ENCODE results near the gene KCNA2.
A peak's percentile ranks its signal among the peaks of the same experiment; 100 is the strongest.

The KCNA2 gene

DNA sequence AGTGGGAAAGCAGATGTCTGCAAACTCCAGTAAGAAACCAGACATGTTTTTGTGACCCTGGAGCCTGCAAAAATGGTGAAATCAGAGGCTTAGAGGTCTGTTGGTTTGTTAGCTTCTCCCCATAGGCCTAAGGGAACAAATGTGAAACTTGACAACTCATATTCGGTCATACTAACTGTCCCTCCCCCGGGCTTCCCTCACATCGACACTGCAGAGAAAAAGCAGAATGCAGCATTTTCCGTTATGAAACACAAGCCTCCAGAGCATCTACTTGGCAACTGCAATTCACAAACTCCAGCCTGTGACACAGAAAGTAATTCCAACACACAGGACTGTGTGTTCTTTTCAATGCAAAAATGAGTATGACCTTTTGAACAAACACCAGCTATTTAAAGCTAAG lies 3.7 kb downstream of the KCNA2 start:
- DNase-seq (ENCODE audit: low spot score): peak; percentile 47

- peak; percentile 4 for DNase-seq (ENCODE audit: low spot score)
Measured at GRCh38 chr1:110601332-110601731, 4.8 kb downstream of the KCNA2 start.

DNA sequence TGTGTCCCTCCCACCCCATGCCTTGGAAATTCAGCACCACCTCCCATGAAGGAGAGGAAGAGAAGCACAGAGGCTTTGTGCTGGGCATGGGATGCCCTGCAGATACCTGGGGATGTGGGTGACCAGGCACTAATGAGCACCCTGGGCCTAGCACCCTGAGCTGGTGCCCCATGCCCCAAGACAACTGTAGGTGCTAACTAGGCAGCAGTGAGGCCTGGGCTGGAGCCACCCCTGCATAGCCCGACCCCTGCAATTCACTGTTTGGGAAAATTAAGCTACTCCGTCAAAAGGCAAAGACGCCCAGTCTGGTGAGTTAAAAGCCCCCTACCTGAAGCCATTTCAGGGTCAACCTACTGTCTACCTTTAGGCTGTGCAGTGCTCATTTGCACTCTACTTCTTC lies 5.4 kb downstream of the KCNA2 start:
- DNase-seq (ENCODE audit: low spot score): peak; percentile 17

DNA sequence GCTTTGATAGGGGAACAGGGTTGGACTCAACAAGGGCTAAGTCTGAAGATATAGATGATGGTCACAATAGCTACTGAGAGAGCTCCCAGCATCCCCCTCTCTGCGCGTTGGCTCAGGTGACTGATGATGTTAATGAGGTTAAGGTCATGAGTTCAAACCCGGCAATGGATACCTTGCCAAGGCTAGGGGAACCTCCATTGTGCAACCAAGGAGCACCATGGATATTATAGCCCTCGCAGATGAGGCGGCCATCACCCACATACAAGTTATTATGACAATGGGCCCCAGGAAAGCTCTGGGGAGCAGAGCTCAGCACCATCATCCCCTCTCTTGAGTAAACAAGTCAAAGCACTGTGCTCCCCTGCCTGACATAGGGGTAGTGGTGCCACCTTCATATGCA lies 8.2 kb downstream of the KCNA2 start:
- peak; percentile 34 for DNase-seq (ENCODE audit: low spot score)

DNA sequence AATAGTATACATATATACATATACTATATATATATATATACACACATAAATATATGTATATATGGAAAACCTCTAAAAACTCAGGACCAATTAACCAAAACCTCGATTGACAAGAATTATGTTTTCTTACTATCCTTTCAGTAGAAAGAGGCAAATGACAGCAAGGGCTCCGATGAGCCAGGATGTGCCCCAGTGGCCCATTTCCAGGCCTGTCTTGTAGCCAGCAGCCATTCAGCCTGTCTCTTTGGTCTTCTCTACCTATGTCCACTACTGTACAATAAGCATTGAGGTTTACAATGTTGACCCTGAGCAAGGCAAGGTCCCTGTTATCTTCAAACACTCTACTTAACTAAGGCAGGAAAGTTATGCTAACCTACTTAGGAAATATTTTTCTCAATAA lies 9.8 kb downstream of the KCNA2 start:
- DNase-seq (ENCODE audit: low spot score): no peak

DNA sequence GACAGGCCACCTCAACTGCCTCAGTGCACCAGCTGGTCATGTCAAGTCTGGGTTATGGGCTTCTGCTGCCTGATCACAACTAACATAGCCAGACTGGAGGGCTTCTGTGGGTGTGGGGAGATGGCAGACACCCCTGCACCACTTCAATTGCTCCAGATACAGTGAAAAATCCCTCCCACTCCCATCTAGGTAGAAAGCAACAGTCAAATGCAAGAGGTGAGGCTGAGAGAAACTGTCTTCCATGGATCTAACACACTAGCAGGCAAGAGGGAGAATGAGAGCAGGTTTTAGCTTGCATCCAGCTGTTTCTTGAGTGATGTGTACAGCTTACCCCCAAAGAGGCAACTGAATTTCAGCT lies 10.8 kb downstream of the KCNA2 start:
- DNase-seq (ENCODE audit: low spot score): no peak

DNA sequence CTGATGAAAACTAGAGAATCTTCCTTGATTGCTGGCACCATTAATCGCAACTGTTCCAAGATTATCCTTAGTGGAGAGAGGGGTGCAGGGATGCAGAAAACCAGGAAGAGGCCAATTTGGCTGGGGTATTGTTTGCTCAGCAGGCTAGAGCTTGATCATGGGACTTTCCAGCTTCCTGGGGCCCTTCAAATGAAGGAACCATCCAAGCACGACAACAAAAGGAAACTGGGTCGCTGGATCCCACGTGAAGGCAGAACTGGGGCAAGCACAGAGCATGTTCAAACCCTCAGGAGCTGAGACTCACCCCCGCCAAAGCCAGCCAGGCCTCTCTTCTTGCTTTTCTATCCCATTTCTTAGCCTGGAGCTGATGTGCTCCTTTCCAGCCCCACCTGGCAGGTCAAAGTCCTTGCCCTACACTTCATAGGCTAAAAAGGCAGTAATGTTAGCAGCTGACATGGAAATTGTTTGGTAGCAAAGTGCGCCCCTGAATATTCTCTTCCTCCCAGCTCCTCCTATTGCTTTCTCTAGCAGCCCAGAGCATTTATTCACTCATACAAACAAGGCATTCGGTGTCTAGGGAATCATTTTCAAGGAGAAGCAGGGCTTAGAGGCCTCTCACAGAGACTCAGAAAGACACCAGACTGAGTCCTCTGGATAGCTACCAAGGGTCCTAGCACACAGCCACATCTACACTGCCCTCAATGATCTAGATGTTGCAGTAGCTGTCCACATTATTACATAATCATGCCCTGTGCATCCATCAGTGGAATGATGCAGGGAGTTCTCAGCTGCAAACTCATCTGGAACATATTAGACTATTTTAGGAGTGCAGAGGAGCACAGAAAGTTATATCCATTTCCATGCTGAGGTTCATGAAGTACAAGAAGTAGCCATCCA lies 11.5 kb downstream of the KCNA2 start:
- no peak for DNase-seq (ENCODE audit: low spot score)

DNA sequence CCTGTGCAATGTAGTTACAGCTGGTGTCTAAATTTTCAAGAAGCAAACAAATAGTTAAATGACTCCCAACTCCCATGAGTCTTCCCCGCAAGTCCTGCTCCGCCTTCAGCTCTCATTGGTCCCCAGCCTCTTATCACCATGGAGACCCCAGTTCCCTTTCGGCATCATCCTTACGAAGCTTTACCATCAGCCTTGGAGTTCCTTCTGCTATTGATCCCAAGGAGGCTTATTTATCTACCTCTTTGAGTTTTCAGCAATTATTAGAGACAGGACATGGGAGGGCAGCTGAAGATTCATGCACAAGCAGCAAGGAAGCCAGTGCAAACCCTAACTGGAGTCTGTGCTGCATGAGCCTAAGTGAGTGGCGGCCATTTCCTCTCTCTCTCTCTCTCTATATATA lies 12.3 kb downstream of the KCNA2 start:
- DNase-seq (ENCODE audit: low spot score): no peak

DNA sequence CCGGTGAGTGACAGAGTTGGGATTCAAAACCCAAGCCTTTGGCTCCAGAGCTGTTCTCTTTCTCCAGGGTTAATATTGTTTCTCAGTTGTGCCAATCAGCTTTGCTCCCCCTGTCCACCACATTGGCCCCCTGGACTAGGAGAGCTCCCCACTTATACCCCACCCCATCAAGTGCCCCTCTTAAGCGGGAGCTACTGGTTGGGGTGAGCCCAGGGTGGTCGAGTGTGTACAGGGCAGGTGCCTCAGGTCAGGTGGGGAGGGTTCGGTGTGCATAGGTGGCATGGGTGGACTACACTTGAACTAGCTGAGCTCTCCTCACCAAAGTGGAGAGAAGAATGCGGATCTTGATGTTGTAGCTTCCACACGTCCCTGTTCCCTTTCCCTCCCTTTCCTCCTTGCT lies 14.2 kb downstream of the KCNA2 start:
- peak; percentile 31 for DNase-seq (ENCODE audit: low spot score)

- peak; percentile 44 for DNase-seq (ENCODE audit: low spot score)
Measured at GRCh38 chr1:110588991-110589390, 17.2 kb downstream of the KCNA2 start.

GRCh38 chr1:110588486-110588885 lies 17.7 kb downstream of the KCNA2 start:
- DNase-seq (ENCODE audit: low spot score): no peak

GRCh38 chr1:110587906-110588305 lies 18.3 kb downstream of the KCNA2 start:
- DNase-seq (ENCODE audit: low spot score): peak; percentile 36

- peak; percentile 50 for DNase-seq (ENCODE audit: low spot score)
Measured at GRCh38 chr1:110585481-110585880, 20.7 kb downstream of the KCNA2 start.

DNA sequence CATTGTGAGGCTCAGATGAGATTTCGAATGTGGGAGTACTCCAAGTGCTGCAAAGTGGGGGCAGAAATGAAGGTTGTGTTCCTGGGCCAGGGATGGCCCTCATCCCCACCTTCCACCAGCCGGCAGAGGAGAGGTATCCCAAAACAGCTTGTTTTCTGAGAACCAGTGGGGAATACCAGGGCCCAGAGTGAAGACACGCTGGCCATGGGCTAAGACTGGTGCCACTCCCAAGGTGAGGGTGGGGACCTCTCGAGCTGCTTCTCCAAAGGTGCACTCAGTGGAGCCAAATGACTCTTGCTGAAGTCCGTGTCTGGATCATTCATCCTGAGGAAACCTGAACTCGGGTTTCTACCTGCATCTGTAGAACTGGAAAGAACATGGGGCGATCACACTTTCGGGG lies 22.1 kb downstream of the KCNA2 start:
- DNase-seq (ENCODE audit: low spot score): peak; percentile 31

DNA sequence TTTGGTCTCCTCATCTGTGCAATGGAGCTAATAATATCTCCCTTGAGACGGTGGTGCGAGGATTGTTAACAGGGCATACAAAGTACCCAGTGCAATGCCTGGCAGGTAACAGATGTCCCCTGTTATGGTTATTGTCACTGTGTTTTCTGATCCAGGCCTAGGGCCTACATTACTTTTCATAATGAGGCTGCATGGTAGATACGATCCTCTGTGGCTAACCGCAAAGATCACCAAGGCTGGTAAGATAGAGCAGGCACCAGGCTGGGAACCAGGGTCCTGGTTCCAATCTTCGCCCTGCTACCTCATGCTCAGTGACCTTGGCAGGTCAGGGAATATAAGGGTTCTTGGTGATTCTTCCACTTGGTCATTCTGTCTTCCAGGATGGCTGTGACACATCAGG lies 22.7 kb downstream of the KCNA2 start:
- DNase-seq (ENCODE audit: low spot score): peak; percentile 11

DNA sequence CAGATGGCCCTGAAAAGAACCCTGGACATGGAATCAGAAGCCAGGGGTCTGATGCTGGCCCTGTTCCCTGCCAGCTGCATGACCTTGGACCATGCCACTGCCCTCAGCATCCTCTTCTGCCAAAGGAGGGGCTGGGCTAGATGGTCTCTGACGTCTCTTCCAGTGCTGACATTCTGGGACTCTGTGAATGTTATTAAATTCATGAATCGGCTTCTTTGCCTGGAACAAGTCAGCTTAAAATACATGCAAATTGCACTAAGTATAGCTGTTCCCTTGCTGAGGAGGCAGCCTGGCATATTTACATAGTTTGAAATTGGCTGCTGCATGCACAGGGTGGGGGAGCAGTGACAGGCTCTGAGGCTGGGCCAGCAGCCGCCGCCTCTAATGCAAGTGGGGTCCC lies 23.8 kb downstream of the KCNA2 start:
- peak; percentile 23 for DNase-seq (ENCODE audit: low spot score)

GRCh38 chr1:110581682-110582145 lies 24.4 kb downstream of the KCNA2 start:
- peak; percentile 34 for DNase-seq (ENCODE audit: low spot score)

GRCh38 chr1:110580244-110580643 lies 25.9 kb downstream of the KCNA2 start:
- no peak for DNase-seq (ENCODE audit: low spot score)

DNA sequence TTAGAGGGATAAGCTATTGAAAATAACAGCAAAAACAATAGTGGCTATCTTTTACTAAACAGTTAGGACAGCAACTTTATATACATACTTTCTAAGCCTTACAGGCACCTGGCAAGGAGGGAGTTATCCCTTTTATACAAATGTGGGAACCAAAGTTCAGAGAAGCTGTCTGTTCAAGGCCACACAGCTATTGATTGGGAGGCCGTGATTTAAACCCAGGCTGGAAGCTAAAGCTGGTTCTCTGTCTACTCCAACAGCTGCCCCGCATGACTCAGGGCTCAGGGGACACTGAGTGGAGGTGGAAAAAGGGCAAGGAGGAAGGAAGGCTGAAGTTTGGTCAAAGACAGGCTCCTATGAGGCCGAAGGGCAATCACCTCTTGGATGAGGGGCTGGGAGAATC lies 26.7 kb downstream of the KCNA2 start:
- peak; percentile 20 for DNase-seq (ENCODE audit: low spot score)

DNA sequence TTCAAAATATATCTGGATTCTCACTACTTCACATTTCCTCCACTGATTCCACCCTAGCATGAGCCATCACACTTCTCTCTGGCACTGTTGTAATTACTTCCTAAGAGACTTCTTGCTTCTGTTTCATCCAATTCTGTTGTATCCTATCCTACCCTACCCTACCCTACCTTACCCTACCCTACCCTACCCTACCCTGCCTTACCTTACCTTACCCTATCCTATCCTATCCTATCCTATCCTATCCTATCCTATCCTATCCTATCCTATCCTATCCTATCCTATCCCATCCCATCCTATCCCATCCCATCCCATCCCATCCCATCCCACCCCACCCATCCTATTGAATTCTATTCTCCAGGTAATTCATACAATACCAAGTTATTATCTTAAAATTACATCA lies 29.7 kb downstream of the KCNA2 start:
- DNase-seq (ENCODE audit: low spot score): no peak

GRCh38 chr1:110573314-110573713 lies 32.8 kb downstream of the KCNA2 start:
- DNase-seq (ENCODE audit: low spot score): no peak

DNA sequence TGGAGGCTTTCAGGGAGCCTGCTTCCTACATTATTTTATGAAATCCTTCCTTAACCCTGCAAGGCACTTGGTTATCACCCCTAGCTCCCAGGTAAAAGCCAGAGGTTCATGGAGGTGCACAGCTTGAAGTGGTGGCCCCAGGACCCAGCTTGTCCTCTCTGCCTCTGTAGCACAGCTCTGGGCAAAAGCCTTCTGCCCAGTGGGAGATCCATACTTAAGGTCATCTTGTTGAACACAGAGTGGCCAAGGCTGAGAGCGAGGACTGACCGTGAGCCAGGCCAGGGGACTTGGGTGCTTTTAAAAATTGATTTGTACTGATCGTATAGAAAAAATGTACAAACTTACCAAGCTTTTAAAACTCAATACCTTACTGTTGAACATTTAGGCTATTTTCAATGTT lies 33.4 kb downstream of the KCNA2 start:
- DNase-seq (ENCODE audit: low spot score): peak; percentile 5

GRCh38 chr1:110570901-110571300 lies 35.3 kb downstream of the KCNA2 start:
- DNase-seq (ENCODE audit: low spot score): peak; percentile 9

- DNase-seq (ENCODE audit: low spot score): peak; percentile 33
Measured at GRCh38 chr1:110570307-110570706, 35.9 kb downstream of the KCNA2 start.
